H1 (cell line): ENCODE results near the gene HDLBP. TPM values are rescaled to one million over a fixed set of nuclear protein-coding genes. Genes with fewer than 3 reads are reported as not detected.

Experiments used
- CTCF ChIA-PET: fragments of 300-600 bp; sonication (Branson Sonifier 250); formaldehyde crosslinking; loops from one replicate; lab custom pipeline; 2021; ENCODE audit not compliant: partially characterized antibody; lab: Charles Lee
- POLR2A ChIA-PET: fragments of 300-600 bp; sonication (Branson Sonifier 250); formaldehyde crosslinking; loops from one replicate; lab custom pipeline; 2021; ENCODE audit warnings: inconsistent platforms; ENCODE audit not compliant: partially characterized antibody; lab: Charles Lee
- DNase-seq, 2 experiments: peaks; one replicate each; pipeline versions ENCODE4 v3.0.0 to v3.0.0-alpha.2; 2010 to 2022; ENCODE audit warnings: low spot score in 2 of 2, low read depth in 1 of 2, mixed read lengths in 1 of 2
- FAIRE-seq: peaks from 2 replicates; lab custom pipeline; 2011; peaks lifted over from hg19 to GRCh38; lab: Jason Lieb, UNC
- H2AFZ ChIP-seq: 2 replicates; pipeline ENCODE4 v1.8.1; 2012; ENCODE audit warnings: low read length, inconsistent platforms
- H2AK5ac ChIP-seq: 2 replicates; pipeline ENCODE4 v1.6.1; 2013; ENCODE audit warnings: low read depth, low read length
- H2BK120ac ChIP-seq: replicated peaks from 2 replicates; pipeline ENCODE3; 2013; ENCODE audit warnings: low read depth, low read length, inconsistent platforms
- H2BK12ac ChIP-seq: 2 replicates; pipeline ENCODE4 v1.6.1; 2013; ENCODE audit warnings: low read depth, low read length
- H2BK15ac ChIP-seq: 2 replicates; pipeline ENCODE4 v1.6.1; 2013; ENCODE audit warnings: low read length
- H2BK20ac ChIP-seq: 2 replicates; pipeline ENCODE4 v1.6.1; 2013; ENCODE audit warnings: low read length
- H2BK5ac ChIP-seq: 2 replicates; pipeline ENCODE4 v1.6.1; 2013; ENCODE audit warnings: low read depth, low read length
- H3K14ac ChIP-seq: 2 replicates; pipeline ENCODE4 v1.6.1; 2013; ENCODE audit warnings: inconsistent platforms; ENCODE audit not compliant: insufficient read length
- H3K18ac ChIP-seq: 2 replicates; pipeline ENCODE4 v1.6.1; 2013; ENCODE audit warnings: low read length; ENCODE audit errors: extremely low read depth
- H3K23ac ChIP-seq: 2 replicates; pipeline ENCODE4 v1.6.1; 2013; ENCODE audit warnings: inconsistent platforms; ENCODE audit not compliant: insufficient read length
- H3K23me2 ChIP-seq: 2 replicates; pipeline ENCODE4 v1.6.1; 2013; ENCODE audit warnings: low read depth, low read length
- H3K27ac ChIP-seq: 2 replicates; pipeline ENCODE4 v1.6.1; 2011; ENCODE audit warnings: low read depth, low read length, inconsistent platforms
- H3K27me3 ChIP-seq, 4 experiments: replicated peaks in 1 of 4; 1 replicate in 1 of 4; 2 replicates in 3 of 4; pipeline versions ENCODE4 v1.6.1 to v1.8.1; 2011 to 2013; ENCODE audit warnings: low read length in 3 of 4, mild to moderate bottlenecking in 3 of 4, inconsistent platforms in 2 of 4, mixed read lengths in 2 of 4, moderate library complexity in 1 of 4; ENCODE audit not compliant: control insufficient read depth in 3 of 4, insufficient read depth in 3 of 4; ENCODE audit errors: extremely low read depth in 1 of 4
- H3K36me3 ChIP-seq, 4 experiments: 2 replicates each; pipeline versions ENCODE4 v1.6.1 to v1.8.1; 2011 to 2013; ENCODE audit warnings: mild to moderate bottlenecking in 4 of 4, low read length in 3 of 4, moderate library complexity in 2 of 4, control low read depth in 1 of 4, inconsistent platforms in 1 of 4; ENCODE audit not compliant: insufficient read depth in 4 of 4, control insufficient read depth in 2 of 4
- H3K4ac ChIP-seq: replicated peaks from 2 replicates; pipeline ENCODE3; 2013; ENCODE audit warnings: low read length, low read depth, mixed read lengths, inconsistent platforms; ENCODE audit not compliant: insufficient read length
- H3K4me1 ChIP-seq, 4 experiments: replicated peaks in 1 of 4; 1 replicate in 1 of 4; 2 replicates in 3 of 4; pipeline versions ENCODE4 v1.6.1 to v1.8.1; 2011 to 2013; ENCODE audit warnings: low read length in 3 of 4, inconsistent platforms in 2 of 4, mixed read lengths in 1 of 4; ENCODE audit not compliant: insufficient read depth in 4 of 4, control insufficient read depth in 3 of 4
- H3K4me2 ChIP-seq, 2 experiments: 2 replicates each; pipeline versions ENCODE4 v1.6.1 to v1.8.1; 2011 to 2013; ENCODE audit warnings: low read depth in 2 of 2, low read length in 2 of 2, control low read depth in 1 of 2, inconsistent platforms in 1 of 2, mild to moderate bottlenecking in 1 of 2; ENCODE audit not compliant: insufficient read depth in 1 of 2
- H3K4me3 ChIP-seq, 4 experiments: fragments of 200-600, 300-600 bp in 1 of 4; sonication (generic), shearing (Covaris generic), sonication (Bioruptor Twin) in 1 of 4; 2 replicates each; pipeline versions ENCODE4 v1.5.1 to v1.8.1; 2011 to 2016; ENCODE audit warnings: low read length in 4 of 4, low read depth in 3 of 4, control low read depth in 2 of 4, inconsistent platforms in 2 of 4, mild to moderate bottlenecking in 2 of 4, mixed read lengths in 1 of 4, moderate library complexity in 1 of 4; ENCODE audit not compliant: insufficient read depth in 2 of 4; ENCODE audit errors: extremely low read depth in 1 of 4
- H3K56ac ChIP-seq: replicated peaks from 2 replicates; pipeline ENCODE3; 2013; ENCODE audit warnings: low read depth, mild to moderate bottlenecking, mixed read lengths, low read length, inconsistent platforms; ENCODE audit not compliant: insufficient read length
- H3K79me1 ChIP-seq: 2 replicates; pipeline ENCODE4 v1.6.1; 2013; ENCODE audit warnings: low read depth, low read length, control low read depth
- H3K79me2 ChIP-seq, 2 experiments: 2 replicates each; pipeline versions ENCODE4 v1.6.1 to v1.8.1; 2012 to 2013; ENCODE audit warnings: low read length in 2 of 2, mild to moderate bottlenecking in 2 of 2, inconsistent platforms in 1 of 2; ENCODE audit not compliant: insufficient read depth in 2 of 2, control insufficient read depth in 1 of 2
- H3K9ac ChIP-seq, 4 experiments: replicated peaks in 1 of 4; 1 replicate in 1 of 4; 2 replicates in 3 of 4; pipeline versions ENCODE4 v1.6.1 to v1.8.1; 2011 to 2013; ENCODE audit warnings: low read depth in 3 of 4, low read length in 3 of 4, control low read depth in 2 of 4, mild to moderate bottlenecking in 2 of 4, moderate library complexity in 2 of 4, inconsistent platforms in 1 of 4; ENCODE audit errors: extremely low read depth in 1 of 4
- H3K9me3 ChIP-seq, 2 experiments: 2 replicates each; pipeline versions ENCODE4 v1.6.1 to v1.8.1; 2012 to 2013; ENCODE audit warnings: mild to moderate bottlenecking in 2 of 2, moderate library complexity in 2 of 2, control low read depth in 1 of 2, inconsistent platforms in 1 of 2, low read depth in 1 of 2, low read length in 1 of 2, mixed read lengths in 1 of 2; ENCODE audit not compliant: insufficient read depth in 2 of 2
- H4K20me1 ChIP-seq, 2 experiments: replicated peaks in 1 of 2; 2 replicates each; pipeline versions ENCODE3 to v1.8.1; 2011 to 2013; ENCODE audit warnings: inconsistent platforms in 2 of 2, low read length in 2 of 2, mild to moderate bottlenecking in 1 of 2; ENCODE audit not compliant: insufficient read depth in 2 of 2, control insufficient read depth in 1 of 2
- H4K5ac ChIP-seq: 2 replicates; pipeline ENCODE4 v1.6.1; 2013; ENCODE audit warnings: low read length, low read depth, mixed read lengths, inconsistent platforms; ENCODE audit not compliant: insufficient read length
- H4K8ac ChIP-seq: 2 replicates; pipeline ENCODE4 v1.8.0; 2013; ENCODE audit warnings: mild to moderate bottlenecking, moderate library complexity, low read length, inconsistent platforms; ENCODE audit not compliant: insufficient read depth; ENCODE audit errors: extremely low read depth
- H4K91ac ChIP-seq: replicated peaks from 2 replicates; pipeline ENCODE3; 2013; ENCODE audit warnings: low read length, mixed read lengths, inconsistent platforms; ENCODE audit not compliant: insufficient read length
- BACH1 ChIP-seq: IDR thresholded peaks from 2 replicates; pipeline ENCODE4 v1.6.1; 2012; ENCODE audit warnings: low read length, improper control_type of control experiment
- CBX5 ChIP-seq: fragments of 300-800, 300-1000 bp; sonication (generic); IDR thresholded peaks from 2 replicates; pipeline ENCODE4 v1.7.1; 2016; ENCODE audit warnings: antibody characterized with exemption, low read length, low read depth
- E2F6 ChIP-seq: IDR thresholded peaks from 2 replicates; pipeline ENCODE4 v1.6.1; 2012; ENCODE audit warnings: inconsistent platforms
- KDM5A ChIP-seq: fragments of 200-600 bp; IDR thresholded peaks from 2 replicates; pipeline ENCODE4 v1.7.1; 2012; ENCODE audit warnings: mild to moderate bottlenecking, low read length, inconsistent platforms, mixed read lengths
- PHF8 ChIP-seq: fragments of 200-600 bp; sonication (generic); conservative IDR thresholded peaks from 2 replicates; pipeline ENCODE4 v1.7.1; 2012; ENCODE audit warnings: low read depth, mild to moderate bottlenecking, inconsistent platforms, low read length, moderate library complexity
- RXRA ChIP-seq: IDR thresholded peaks from 2 replicates; pipeline ENCODE4 v1.6.1; 2011; ENCODE audit warnings: low read depth, mild to moderate bottlenecking, low read length, moderate library complexity; ENCODE audit not compliant: insufficient read depth
- WGBS, 2 experiments: shearing (Covaris generic) in 1 of 2; methylation state at CpG; one replicate each; pipeline versions ENCODE4 v1.1.6 to v1.1.7; 2013 to 2015; ENCODE audit warnings: low lambda C conversion rate in 2 of 2, mixed read lengths in 2 of 2, inconsistent platforms in 1 of 2, low coverage in 1 of 2, missing lambda C conversion rate in 1 of 2; ENCODE audit not compliant: insufficient replicate concordance in 2 of 2, insufficient coverage in 1 of 2, insufficient read length in 1 of 2; ENCODE audit errors: extremely low coverage in 1 of 2, missing lambda C conversion rate in 1 of 2; 5-methylcytosine and 5-hydroxymethylcytosine counted together
- polyA plus RNA-seq, 7 experiments: library from polyadenylated mRNA; depleted of rRNA in 3 of 7; stranded (reverse) in 5 of 7; unstranded in 2 of 7; fragments of >200 nt in 5 of 7; fragments of 200-250 nt in 2 of 7; gene quantifications; 1 replicate in 5 of 7; 2 replicates in 1 of 7; 4 replicates in 1 of 7; pipeline versions ENCODE4 v1.2.1 to v1.2.3, GENCODE V29; 2011 to 2013; ENCODE audit warnings: missing spikeins in 2 of 7, mixed read lengths in 2 of 7
- total RNA-seq: library from RNA; stranded (reverse); fragmentation: NEBNext Ultra II Directional; extraction: Animal tissue kit (Norgen Biotek cat#: 25700); gene quantifications from 2 replicates; pipeline ENCODE4 v1.2.1, GENCODE V29; 2021

HDLBP gene
- total and polyA plus RNA-seq, 2 of the 8 experiments (the other 6 are each of a cell fraction or from before 2014, with no cell fraction given): 185 to 360 TPM

- H3K27me3 ChIP-seq: no peaks in the 10 kb centered on the region
- POLR2A ChIA-PET: interaction anchor here (0.9 to 3.0 kb wide), 2 partner anchors 11 to 46 kb away, joined by 4 to 9 read pairs; partner anchors contain the start of genes HDLBP and SEPTIN2
- TF ChIP-seq E2F6 (no peak), PHF8 (no peak), RXRA (no peak), CBX5 (no peak), KDM5A (no peak), BACH1 (no peak)
- no peak overlapping the region for H3K27ac ChIP-seq
- H2BK120ac ChIP-seq: no peak overlapping the region
- no peak overlapping the region for H3K18ac ChIP-seq
- H3K4ac ChIP-seq: no peak overlapping the region
- no peaks in the 10 kb centered on the region for H3K9me3 ChIP-seq
- H2AFZ ChIP-seq: no peak overlapping the region
- H2AK5ac ChIP-seq: no peak overlapping the region
- no peak overlapping the region for H2BK5ac ChIP-seq
- peaks cover 10 to 63% of the 10 kb centered on the region in 2 experiments for H3K79me2 ChIP-seq
- WGBS, 2 experiments: 95% methylated on average over 15 of the region's 15 CpGs; no CpG with 5 or more reads in 1 of the 2 experiments
- FAIRE-seq (no peak), DNase-seq (no peak)
- H4K5ac ChIP-seq: no peak overlapping the region
- no peak overlapping the region for H2BK20ac ChIP-seq
- H3K56ac ChIP-seq: no peak overlapping the region
- H3K36me3 ChIP-seq: peaks cover 0 to 24% (median 5%) of the 10 kb centered on the region in 4 experiments; a peak in 5 of 8 replicates
- H3K4me1 ChIP-seq: peaks cover 0 to 14% (median 3%) of the 10 kb centered on the region in 4 experiments; a peak in 5 of 7 replicates
- no peak overlapping the region for H2BK15ac ChIP-seq
- H4K8ac ChIP-seq: no peak overlapping the region
- H3K4me2 ChIP-seq: no peak overlapping the region; a peak in 1 of 4 replicates
- CTCF ChIA-PET: interaction anchor here (1.0 to 1.3 kb wide), 2 partner anchors 10 to 49 kb away, joined by 3 read pairs; no protein-coding TSS in a partner anchor
- no peak overlapping the region for H3K14ac ChIP-seq
- no peak overlapping the region for H3K4me3 ChIP-seq
- H3K23ac ChIP-seq: no peak overlapping the region
- peaks cover 38% of the 10 kb centered on the region for H3K79me1 ChIP-seq
- H4K91ac ChIP-seq: no peak overlapping the region
- no peak overlapping the region for H3K9ac ChIP-seq
- H3K23me2 ChIP-seq: peaks cover 8% of the 10 kb centered on the region; the same call in 1 of the 2 replicates
- peaks cover 18 to 53% of the 10 kb centered on the region in 2 experiments for H4K20me1 ChIP-seq
- no peak overlapping the region for H2BK12ac ChIP-seq
Observed at GRCh38 chr2:241269707-241270520, 45.6 kb downstream of the HDLBP start.
